Chondrocyte (in vitro differentiated cells): Measurements from ENCODE around the gene CLPTM1L. TPM values are rescaled to one million over a fixed set of nuclear protein-coding genes. Genes with fewer than 3 reads are reported as not detected.
A peak's percentile ranks its signal among the peaks of the same experiment; 100 is the strongest.

ENCODE experiments used
- DNase-seq: peaks from one replicate; pipeline ENCODE4 v3.0.0; 2021; ENCODE audit warnings: mixed read lengths, low spot score
- H3K27ac Mint-ChIP-seq: one replicate; pipeline ENCODE4 v1.8.0; 2021; ENCODE audit warnings: mild to moderate bottlenecking, moderate library complexity, mixed read lengths; ENCODE audit not compliant: unreplicated experiment
- H3K27me3 Mint-ChIP-seq: 2 replicates; pipeline ENCODE4 v1.8.0; 2021; ENCODE audit warnings: low read depth, mixed read lengths
- H3K36me3 Mint-ChIP-seq: 2 replicates; pipeline ENCODE4 v1.8.0; 2021; ENCODE audit warnings: low read depth, mixed read lengths
- H3K4me1 Mint-ChIP-seq: 2 replicates; pipeline ENCODE4 v1.8.0; 2021; ENCODE audit warnings: low read depth, mild to moderate bottlenecking, mixed read lengths
- H3K4me3 Mint-ChIP-seq: one replicate; pipeline ENCODE4 v1.8.0; 2021; ENCODE audit warnings: mild to moderate bottlenecking, moderate library complexity, mixed read lengths; ENCODE audit not compliant: unreplicated experiment
- H3K9me3 Mint-ChIP-seq: 2 replicates; pipeline ENCODE4 v1.8.0; 2021; ENCODE audit warnings: low read depth, mixed read lengths
- CTCF ChIP-seq: fragments of 200-600 bp; sonication (generic); IDR thresholded peaks from 2 replicates; pipeline ENCODE4 v1.5.0; 2021; ENCODE audit warnings: antibody characterized with exemption, mild to moderate bottlenecking, moderate library complexity
- total RNA-seq: library from RNA; stranded (reverse); gene quantifications from 3 replicates; pipeline ENCODE4 v1.2.1, GENCODE V29; 2021

Gene CLPTM1L
- total RNA-seq, 1 donor from 2014 or later, result 81.6 TPM

DNA sequence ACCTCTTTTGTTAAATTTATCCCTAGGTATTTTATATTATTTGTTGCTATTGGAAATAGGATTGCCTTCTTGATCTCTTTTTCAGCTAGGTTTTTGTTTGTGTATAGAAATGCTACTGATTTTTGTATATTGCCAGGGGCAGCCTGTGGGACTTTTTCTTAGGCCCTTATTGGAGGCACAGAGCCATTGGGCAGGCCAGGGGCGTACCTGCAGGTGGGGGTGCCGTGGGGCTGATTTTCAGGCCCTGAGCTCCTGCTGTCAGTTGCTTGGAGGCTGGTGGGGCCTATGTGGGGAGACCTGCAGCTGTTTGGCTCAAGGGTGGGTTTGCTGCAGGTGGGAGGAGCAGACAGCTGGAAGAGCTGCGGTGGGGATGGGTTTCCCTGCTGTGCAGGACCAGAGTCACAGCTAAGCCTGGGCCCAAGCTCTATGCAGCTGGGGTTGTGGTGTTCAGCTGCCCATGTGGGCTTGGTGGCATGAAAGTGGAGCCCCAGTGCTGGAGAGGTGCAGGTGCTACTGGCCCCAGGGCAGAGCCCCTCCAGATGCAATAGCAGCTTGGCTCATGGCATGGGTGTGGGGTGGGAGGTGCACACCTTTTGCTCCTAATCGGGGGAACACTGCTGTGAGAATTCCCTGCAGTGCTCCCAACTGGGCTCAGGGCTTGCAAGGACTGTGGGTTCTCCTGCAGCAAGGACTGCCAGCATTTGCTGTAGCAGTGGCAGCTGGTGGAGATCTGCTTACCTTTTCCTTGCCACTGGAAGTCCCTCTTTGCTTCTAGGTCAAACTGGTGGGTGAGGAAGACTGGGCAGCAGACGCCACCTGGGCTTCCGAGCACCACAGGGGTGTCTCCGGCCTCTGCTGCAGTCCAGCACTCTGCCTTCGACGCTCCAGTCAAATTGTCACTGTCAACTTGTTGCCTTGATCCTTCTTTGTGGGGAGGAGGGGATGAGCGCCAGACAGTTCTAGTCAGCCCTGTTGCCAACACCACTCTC, 7.6 kb upstream of the CLPTM1L start:
- Mint-ChIP-seq H3K36me3 (no peaks in the 10 kb centered on the region), H3K27ac (no peak overlapping the region), H3K9me3 (no peaks in the 10 kb centered on the region), H3K4me1 (no peaks in the 10 kb centered on the region), H3K4me3 (no peak overlapping the region), H3K27me3 (peaks cover 30% of the 10 kb centered on the region)
- DNase-seq, result peak; percentile 33
- no peak for TF ChIP-seq CTCF

- DNase-seq, result no peak
- Mint-ChIP-seq H3K4me3 (no peak overlapping the region), H3K36me3 (no peaks in the 10 kb centered on the region), H3K27ac (no peak overlapping the region), H3K9me3 (no peaks in the 10 kb centered on the region), H3K4me1 (peaks cover 2% of the 10 kb centered on the region), H3K27me3 (peaks cover 23% of the 10 kb centered on the region)
- TF ChIP-seq CTCF, result no peak
Measured at GRCh38 chr5:1351156-1351555, 6.3 kb upstream of the CLPTM1L start.

DNA sequence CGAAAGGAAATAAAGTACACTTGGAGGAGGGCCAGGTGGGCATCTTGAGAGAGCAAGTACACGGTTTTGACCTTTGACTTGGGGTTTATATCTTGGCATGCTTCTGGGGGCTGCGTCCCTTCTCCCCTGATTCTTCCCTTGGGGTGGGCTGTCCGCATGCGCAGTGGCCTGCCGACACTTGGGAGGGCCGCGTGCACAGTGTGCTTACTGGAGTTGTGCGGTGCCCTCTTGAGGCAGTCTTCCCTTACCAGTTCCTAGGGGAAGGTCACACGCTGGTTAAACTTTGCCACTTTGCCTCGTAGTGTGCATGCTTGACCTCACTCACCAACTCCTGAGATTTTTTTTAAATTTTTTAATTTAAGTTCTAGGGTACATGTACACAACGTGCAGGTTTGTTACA, 4.3 kb upstream of the CLPTM1L start:
- no peaks in the 10 kb centered on the region for H3K36me3 Mint-ChIP-seq
- H3K4me3 Mint-ChIP-seq, result no peak overlapping the region
- no peak for TF ChIP-seq CTCF
- no peak for DNase-seq
- H3K4me1 Mint-ChIP-seq, result peaks cover 9% of the 10 kb centered on the region
- H3K27ac Mint-ChIP-seq, result no peak overlapping the region
- H3K9me3 Mint-ChIP-seq, result no peaks in the 10 kb centered on the region
- H3K27me3 Mint-ChIP-seq, result peaks cover 9% of the 10 kb centered on the region

DNA sequence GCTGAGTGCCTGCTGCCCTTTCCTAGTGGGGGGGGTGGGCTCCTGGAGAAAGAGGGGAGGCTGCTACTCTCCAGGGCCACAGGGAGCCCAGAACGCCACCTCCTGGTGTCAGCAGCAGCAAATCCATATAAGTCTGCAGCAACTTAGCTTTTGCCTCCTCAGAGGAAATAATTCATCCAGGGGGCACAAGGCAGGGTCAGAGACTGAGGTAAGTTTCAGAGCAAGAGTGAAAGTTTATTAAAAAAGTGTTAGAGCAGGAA, 4.0 kb upstream of the CLPTM1L start:
- no peak for TF ChIP-seq CTCF
- Mint-ChIP-seq H3K4me1 (peaks cover 12% of the 10 kb centered on the region), H3K36me3 (no peaks in the 10 kb centered on the region), H3K27ac (no peak overlapping the region), H3K4me3 (no peak overlapping the region), H3K27me3 (peaks cover 7% of the 10 kb centered on the region), H3K9me3 (no peaks in the 10 kb centered on the region)
- DNase-seq, result no peak

GRCh38 chr5:1347571-1347970, 2.7 kb upstream of the CLPTM1L start:
- TF ChIP-seq CTCF, result no peak
- peaks cover 21% of the 10 kb centered on the region for H3K4me1 Mint-ChIP-seq
- H3K9me3 Mint-ChIP-seq, result no peaks in the 10 kb centered on the region
- DNase-seq, result peak; percentile 11
- no peak overlapping the region for H3K4me3 Mint-ChIP-seq
- no peak overlapping the region for H3K27ac Mint-ChIP-seq
- peaks cover 2% of the 10 kb centered on the region for H3K27me3 Mint-ChIP-seq
- H3K36me3 Mint-ChIP-seq, result peaks cover 2% of the 10 kb centered on the region
